HG03175 (cell line): ENCODE measurements around the gene STXBP3.

Experiments
- ATAC-seq: cut with Tn5 transposase; IDR thresholded peaks from one replicate; pipeline ENCODE4 v1.9.1; 2021; ENCODE audit warnings: mild to moderate bottlenecking, moderate library complexity; ENCODE audit not compliant: unreplicated experiment

Gene STXBP3

GRCh38 chr1:108801101-108801500, 54.6 kb downstream of the STXBP3 start:
- ATAC-seq = no peak

GRCh38 chr1:108803548-108803947, 57.1 kb downstream of the STXBP3 start:
- no peak for ATAC-seq

GRCh38 chr1:108808438-108808837, 62.0 kb downstream of the STXBP3 start:
- no peak for ATAC-seq

- no peak for ATAC-seq
Measured at GRCh38 chr1:108811611-108812010, 65.1 kb downstream of the STXBP3 start.

GRCh38 chr1:108813326-108813725, 66.9 kb downstream of the STXBP3 start:
- ATAC-seq = no peak

GRCh38 chr1:108814343-108815125, 68.1 kb downstream of the STXBP3 start:
- no peak for ATAC-seq

GRCh38 chr1:108815566-108815965, 69.1 kb downstream of the STXBP3 start:
- ATAC-seq = no peak

GRCh38 chr1:108816049-108816893, 69.8 kb downstream of the STXBP3 start:
- no peak for ATAC-seq

GRCh38 chr1:108817016-108817415, 70.5 kb downstream of the STXBP3 start:
- ATAC-seq = no peak

GRCh38 chr1:108817811-108818210, 71.3 kb downstream of the STXBP3 start:
- ATAC-seq = no peak

- ATAC-seq = no peak
Measured at GRCh38 chr1:108819878-108820277, 73.4 kb downstream of the STXBP3 start.

- no peak for ATAC-seq
Measured at GRCh38 chr1:108823632-108824031, 77.2 kb downstream of the STXBP3 start.

GRCh38 chr1:108824051-108824450, 77.6 kb downstream of the STXBP3 start:
- no peak for ATAC-seq

- no peak for ATAC-seq
Measured at GRCh38 chr1:108826081-108826635, 79.7 kb downstream of the STXBP3 start.

- ATAC-seq = peak; percentile 71
Measured at GRCh38 chr1:108828074-108828961, 81.8 kb downstream of the STXBP3 start.

- ATAC-seq = no peak
Measured at GRCh38 chr1:108829498-108829916, 83.0 kb downstream of the STXBP3 start.

- no peak for ATAC-seq
Measured at GRCh38 chr1:108830119-108831008, 83.9 kb downstream of the STXBP3 start.

- no peak for ATAC-seq
Measured at GRCh38 chr1:108831225-108831624, 84.8 kb downstream of the STXBP3 start.

- no peak for ATAC-seq
Measured at GRCh38 chr1:108832929-108833328, 86.5 kb downstream of the STXBP3 start.

- ATAC-seq = no peak
Measured at GRCh38 chr1:108841703-108842102, 95.2 kb downstream of the STXBP3 start.
